Measurements from ENCODE around the gene CDK14.
"Not testable (repeated sequence)": the region's sequence is repeated elsewhere in the genome, so short reads cannot be mapped to it uniquely, and the experiment has no call there.

Gene CDK14

GRCh38 chr7:90758933-90759562 is 162.9 kb downstream of the CDK14 start:
- DNase-seq (ENCODE audit: low spot score): no peak

- DNase-seq (ENCODE audit: low spot score): no peak
Measured at GRCh38 chr7:90759710-90760109, 163.6 kb downstream of the CDK14 start.

GRCh38 chr7:90760892-90761291 is 164.8 kb downstream of the CDK14 start:
- no peak for DNase-seq (ENCODE audit: low spot score)

- DNase-seq (ENCODE audit: low spot score): no peak
Measured at GRCh38 chr7:90761584-90761983, 165.5 kb downstream of the CDK14 start.

- DNase-seq (ENCODE audit: low spot score): no peak
Measured at GRCh38 chr7:90763108-90763507, 167.0 kb downstream of the CDK14 start.

GRCh38 chr7:90764848-90765570 is 168.9 kb downstream of the CDK14 start:
- DNase-seq (ENCODE audit: low spot score): no peak

GRCh38 chr7:90766814-90767564 is 170.9 kb downstream of the CDK14 start:
- no peak for DNase-seq (ENCODE audit: low spot score)

GRCh38 chr7:90768301-90768700 is 172.2 kb downstream of the CDK14 start:
- no peak for DNase-seq (ENCODE audit: low spot score)

- no peak for DNase-seq (ENCODE audit: low spot score)
Measured at GRCh38 chr7:90769036-90769435, 172.9 kb downstream of the CDK14 start.

- not testable (repeated sequence) for DNase-seq (ENCODE audit: low spot score)
Measured at GRCh38 chr7:90769566-90769965, 173.4 kb downstream of the CDK14 start.

- DNase-seq (ENCODE audit: low spot score): no peak
Measured at GRCh38 chr7:90771281-90771680, 175.2 kb downstream of the CDK14 start.

- DNase-seq (ENCODE audit: low spot score): no peak
Measured at GRCh38 chr7:90772410-90772809, 176.3 kb downstream of the CDK14 start.

GRCh38 chr7:90773269-90773668 is 177.1 kb downstream of the CDK14 start:
- no peak for DNase-seq (ENCODE audit: low spot score)

GRCh38 chr7:90774706-90775105 is 178.6 kb downstream of the CDK14 start:
- DNase-seq (ENCODE audit: low spot score): no peak

- no peak for DNase-seq (ENCODE audit: low spot score)
Measured at GRCh38 chr7:90775383-90775965, 179.4 kb downstream of the CDK14 start.

- DNase-seq (ENCODE audit: low spot score): no peak
Measured at GRCh38 chr7:90777041-90777440, 180.9 kb downstream of the CDK14 start.

GRCh38 chr7:90777465-90777864 is 181.3 kb downstream of the CDK14 start:
- no peak for DNase-seq (ENCODE audit: low spot score)

GRCh38 chr7:90777886-90778285 is 181.8 kb downstream of the CDK14 start:
- DNase-seq (ENCODE audit: low spot score): no peak

- no peak for DNase-seq (ENCODE audit: low spot score)
Measured at GRCh38 chr7:90788052-90788451, 191.9 kb downstream of the CDK14 start.

- DNase-seq (ENCODE audit: low spot score): no peak
Measured at GRCh38 chr7:90789736-90790306, 193.7 kb downstream of the CDK14 start.

- DNase-seq (ENCODE audit: low spot score): no peak
Measured at GRCh38 chr7:90791596-90791995, 195.5 kb downstream of the CDK14 start.

GRCh38 chr7:90792301-90792700 is 196.2 kb downstream of the CDK14 start:
- DNase-seq (ENCODE audit: low spot score): no peak

Data from left forelimb (tissue), 1 donor.